H1 (cell line): Measurements from ENCODE around the gene SLC19A1. TPM values are rescaled to one million over a fixed set of nuclear protein-coding genes. Genes with fewer than 3 reads are reported as not detected.

ENCODE experiments used
- CTCF ChIA-PET: fragments of 300-600 bp; sonication (Branson Sonifier 250); formaldehyde crosslinking; loops from one replicate; lab custom pipeline; 2021; ENCODE audit not compliant: partially characterized antibody; lab: Charles Lee
- POLR2A ChIA-PET: fragments of 300-600 bp; sonication (Branson Sonifier 250); formaldehyde crosslinking; loops from one replicate; lab custom pipeline; 2021; ENCODE audit warnings: inconsistent platforms; ENCODE audit not compliant: partially characterized antibody; lab: Charles Lee
- DNase-seq, 2 experiments: peaks; one replicate each; pipeline versions ENCODE4 v3.0.0 to v3.0.0-alpha.2; 2010 to 2022; ENCODE audit warnings: low spot score in 2 of 2, low read depth in 1 of 2, mixed read lengths in 1 of 2
- FAIRE-seq: peaks from 2 replicates; lab custom pipeline; 2011; peaks lifted over from hg19 to GRCh38; lab: Jason Lieb, UNC
- H2AFZ ChIP-seq: 2 replicates; pipeline ENCODE4 v1.8.1; 2012; ENCODE audit warnings: low read length, inconsistent platforms
- H2AK5ac ChIP-seq: 2 replicates; pipeline ENCODE4 v1.6.1; 2013; ENCODE audit warnings: low read depth, low read length
- H2BK120ac ChIP-seq: replicated peaks from 2 replicates; pipeline ENCODE3; 2013; ENCODE audit warnings: low read depth, low read length, inconsistent platforms
- H2BK12ac ChIP-seq: 2 replicates; pipeline ENCODE4 v1.6.1; 2013; ENCODE audit warnings: low read depth, low read length
- H2BK15ac ChIP-seq: 2 replicates; pipeline ENCODE4 v1.6.1; 2013; ENCODE audit warnings: low read length
- H2BK20ac ChIP-seq: 2 replicates; pipeline ENCODE4 v1.6.1; 2013; ENCODE audit warnings: low read length
- H2BK5ac ChIP-seq: 2 replicates; pipeline ENCODE4 v1.6.1; 2013; ENCODE audit warnings: low read depth, low read length
- H3K14ac ChIP-seq: 2 replicates; pipeline ENCODE4 v1.6.1; 2013; ENCODE audit warnings: inconsistent platforms; ENCODE audit not compliant: insufficient read length
- H3K18ac ChIP-seq: 2 replicates; pipeline ENCODE4 v1.6.1; 2013; ENCODE audit warnings: low read length; ENCODE audit errors: extremely low read depth
- H3K23ac ChIP-seq: 2 replicates; pipeline ENCODE4 v1.6.1; 2013; ENCODE audit warnings: inconsistent platforms; ENCODE audit not compliant: insufficient read length
- H3K23me2 ChIP-seq: 2 replicates; pipeline ENCODE4 v1.6.1; 2013; ENCODE audit warnings: low read depth, low read length
- H3K27ac ChIP-seq: 2 replicates; pipeline ENCODE4 v1.6.1; 2011; ENCODE audit warnings: low read depth, low read length, inconsistent platforms
- H3K27me3 ChIP-seq, 4 experiments: replicated peaks in 1 of 4; 1 replicate in 1 of 4; 2 replicates in 3 of 4; pipeline versions ENCODE4 v1.6.1 to v1.8.1; 2011 to 2013; ENCODE audit warnings: low read length in 3 of 4, mild to moderate bottlenecking in 3 of 4, inconsistent platforms in 2 of 4, mixed read lengths in 2 of 4, moderate library complexity in 1 of 4; ENCODE audit not compliant: control insufficient read depth in 3 of 4, insufficient read depth in 3 of 4; ENCODE audit errors: extremely low read depth in 1 of 4
- H3K36me3 ChIP-seq, 4 experiments: 2 replicates each; pipeline versions ENCODE4 v1.6.1 to v1.8.1; 2011 to 2013; ENCODE audit warnings: mild to moderate bottlenecking in 4 of 4, low read length in 3 of 4, moderate library complexity in 2 of 4, control low read depth in 1 of 4, inconsistent platforms in 1 of 4; ENCODE audit not compliant: insufficient read depth in 4 of 4, control insufficient read depth in 2 of 4
- H3K4ac ChIP-seq: replicated peaks from 2 replicates; pipeline ENCODE3; 2013; ENCODE audit warnings: low read length, low read depth, mixed read lengths, inconsistent platforms; ENCODE audit not compliant: insufficient read length
- H3K4me1 ChIP-seq, 4 experiments: replicated peaks in 1 of 4; 1 replicate in 1 of 4; 2 replicates in 3 of 4; pipeline versions ENCODE4 v1.6.1 to v1.8.1; 2011 to 2013; ENCODE audit warnings: low read length in 3 of 4, inconsistent platforms in 2 of 4, mixed read lengths in 1 of 4; ENCODE audit not compliant: insufficient read depth in 4 of 4, control insufficient read depth in 3 of 4
- H3K4me2 ChIP-seq, 2 experiments: 2 replicates each; pipeline versions ENCODE4 v1.6.1 to v1.8.1; 2011 to 2013; ENCODE audit warnings: low read depth in 2 of 2, low read length in 2 of 2, control low read depth in 1 of 2, inconsistent platforms in 1 of 2, mild to moderate bottlenecking in 1 of 2; ENCODE audit not compliant: insufficient read depth in 1 of 2
- H3K4me3 ChIP-seq, 4 experiments: fragments of 200-600, 300-600 bp in 1 of 4; sonication (generic), shearing (Covaris generic), sonication (Bioruptor Twin) in 1 of 4; 2 replicates each; pipeline versions ENCODE4 v1.5.1 to v1.8.1; 2011 to 2016; ENCODE audit warnings: low read length in 4 of 4, low read depth in 3 of 4, control low read depth in 2 of 4, inconsistent platforms in 2 of 4, mild to moderate bottlenecking in 2 of 4, mixed read lengths in 1 of 4, moderate library complexity in 1 of 4; ENCODE audit not compliant: insufficient read depth in 2 of 4; ENCODE audit errors: extremely low read depth in 1 of 4
- H3K56ac ChIP-seq: replicated peaks from 2 replicates; pipeline ENCODE3; 2013; ENCODE audit warnings: low read depth, mild to moderate bottlenecking, mixed read lengths, low read length, inconsistent platforms; ENCODE audit not compliant: insufficient read length
- H3K79me1 ChIP-seq: 2 replicates; pipeline ENCODE4 v1.6.1; 2013; ENCODE audit warnings: low read depth, low read length, control low read depth
- H3K79me2 ChIP-seq, 2 experiments: 2 replicates each; pipeline versions ENCODE4 v1.6.1 to v1.8.1; 2012 to 2013; ENCODE audit warnings: low read length in 2 of 2, mild to moderate bottlenecking in 2 of 2, inconsistent platforms in 1 of 2; ENCODE audit not compliant: insufficient read depth in 2 of 2, control insufficient read depth in 1 of 2
- H3K9ac ChIP-seq, 4 experiments: replicated peaks in 1 of 4; 1 replicate in 1 of 4; 2 replicates in 3 of 4; pipeline versions ENCODE4 v1.6.1 to v1.8.1; 2011 to 2013; ENCODE audit warnings: low read depth in 3 of 4, low read length in 3 of 4, control low read depth in 2 of 4, mild to moderate bottlenecking in 2 of 4, moderate library complexity in 2 of 4, inconsistent platforms in 1 of 4; ENCODE audit errors: extremely low read depth in 1 of 4
- H3K9me3 ChIP-seq, 2 experiments: 2 replicates each; pipeline versions ENCODE4 v1.6.1 to v1.8.1; 2012 to 2013; ENCODE audit warnings: mild to moderate bottlenecking in 2 of 2, moderate library complexity in 2 of 2, control low read depth in 1 of 2, inconsistent platforms in 1 of 2, low read depth in 1 of 2, low read length in 1 of 2, mixed read lengths in 1 of 2; ENCODE audit not compliant: insufficient read depth in 2 of 2
- H4K20me1 ChIP-seq, 2 experiments: replicated peaks in 1 of 2; 2 replicates each; pipeline versions ENCODE3 to v1.8.1; 2011 to 2013; ENCODE audit warnings: inconsistent platforms in 2 of 2, low read length in 2 of 2, mild to moderate bottlenecking in 1 of 2; ENCODE audit not compliant: insufficient read depth in 2 of 2, control insufficient read depth in 1 of 2
- H4K5ac ChIP-seq: 2 replicates; pipeline ENCODE4 v1.6.1; 2013; ENCODE audit warnings: low read length, low read depth, mixed read lengths, inconsistent platforms; ENCODE audit not compliant: insufficient read length
- H4K8ac ChIP-seq: 2 replicates; pipeline ENCODE4 v1.8.0; 2013; ENCODE audit warnings: mild to moderate bottlenecking, moderate library complexity, low read length, inconsistent platforms; ENCODE audit not compliant: insufficient read depth; ENCODE audit errors: extremely low read depth
- H4K91ac ChIP-seq: replicated peaks from 2 replicates; pipeline ENCODE3; 2013; ENCODE audit warnings: low read length, mixed read lengths, inconsistent platforms; ENCODE audit not compliant: insufficient read length
- ASH2L ChIP-seq: fragments of 200-600, 300-600 bp; sonication (generic); IDR thresholded peaks from one replicate; pipeline ENCODE4 v1.7.1; 2017; ENCODE audit warnings: low read length
- CHD2 ChIP-seq: IDR thresholded peaks from 2 replicates; pipeline ENCODE4 v1.6.1; 2012; ENCODE audit warnings: low read length, improper control_type of control experiment
- CREB1 ChIP-seq: IDR thresholded peaks from 2 replicates; pipeline ENCODE4 v1.6.1; 2012; ENCODE audit warnings: inconsistent platforms
- JUN ChIP-seq: IDR thresholded peaks from 2 replicates; pipeline ENCODE4 v1.6.1; 2011; ENCODE audit warnings: low read depth, mild to moderate bottlenecking, improper control_type of control experiment, low read length
- KDM4A ChIP-seq: IDR thresholded peaks from one replicate; pipeline ENCODE4 v1.7.1; 2012; ENCODE audit warnings: low read depth, mild to moderate bottlenecking, moderate library complexity, low read length, inconsistent platforms; ENCODE audit not compliant: severe bottlenecking
- RAD21 ChIP-seq, 2 experiments: IDR thresholded peaks in 1 of 2; conservative IDR thresholded peaks in 1 of 2; 2 replicates each; pipeline ENCODE4 v1.6.1; 2011; ENCODE audit warnings: low read depth in 2 of 2, low read length in 2 of 2, improper control_type of control experiment in 1 of 2, inconsistent platforms in 1 of 2, mild to moderate bottlenecking in 1 of 2, moderate library complexity in 1 of 2
- RXRA ChIP-seq: IDR thresholded peaks from 2 replicates; pipeline ENCODE4 v1.6.1; 2011; ENCODE audit warnings: low read depth, mild to moderate bottlenecking, low read length, moderate library complexity; ENCODE audit not compliant: insufficient read depth
- SIRT6 ChIP-seq: IDR thresholded peaks from one replicate; pipeline ENCODE4 v1.7.1; 2012; ENCODE audit warnings: low read length, inconsistent platforms
- TBP ChIP-seq: IDR thresholded peaks from 2 replicates; pipeline ENCODE4 v1.6.1; 2011; ENCODE audit warnings: low read depth, low read length, improper control_type of control experiment
- TEAD4 ChIP-seq: IDR thresholded peaks from 2 replicates; pipeline ENCODE4 v1.6.1; 2012; ENCODE audit warnings: low read depth, low read length, inconsistent platforms, mixed read lengths
- ZNF274 ChIP-seq: IDR thresholded peaks from 2 replicates; pipeline ENCODE4 v1.7.0; 2012; ENCODE audit warnings: low read length, borderline replicate concordance; ENCODE audit errors: extremely low read depth
- WGBS, 2 experiments: shearing (Covaris generic) in 1 of 2; methylation state at CpG; one replicate each; pipeline versions ENCODE4 v1.1.6 to v1.1.7; 2013 to 2015; ENCODE audit warnings: low lambda C conversion rate in 2 of 2, mixed read lengths in 2 of 2, inconsistent platforms in 1 of 2, low coverage in 1 of 2, missing lambda C conversion rate in 1 of 2; ENCODE audit not compliant: insufficient replicate concordance in 2 of 2, insufficient coverage in 1 of 2, insufficient read length in 1 of 2; ENCODE audit errors: extremely low coverage in 1 of 2, missing lambda C conversion rate in 1 of 2; 5-methylcytosine and 5-hydroxymethylcytosine counted together
- polyA plus RNA-seq, 7 experiments: library from polyadenylated mRNA; depleted of rRNA in 3 of 7; stranded (reverse) in 5 of 7; unstranded in 2 of 7; fragments of >200 nt in 5 of 7; fragments of 200-250 nt in 2 of 7; gene quantifications; 1 replicate in 5 of 7; 2 replicates in 1 of 7; 4 replicates in 1 of 7; pipeline versions ENCODE4 v1.2.1 to v1.2.3, GENCODE V29; 2011 to 2013; ENCODE audit warnings: missing spikeins in 2 of 7, mixed read lengths in 2 of 7
- total RNA-seq: library from RNA; stranded (reverse); fragmentation: NEBNext Ultra II Directional; extraction: Animal tissue kit (Norgen Biotek cat#: 25700); gene quantifications from 2 replicates; pipeline ENCODE4 v1.2.1, GENCODE V29; 2021

The SLC19A1 gene
- total and polyA plus RNA-seq, 2 of the 8 experiments (the other 6 are each of a cell fraction or from before 2014, with no cell fraction given), result 31.6 to 43.8 TPM

GRCh38 chr21:45555557-45556301 lies 13.5 kb upstream of the SLC19A1 start:
- Histone ChIP-seq H3K79me2 (no peaks in the 10 kb centered on the region), H3K79me1 (no peaks in the 10 kb centered on the region), H3K4ac (no peak overlapping the region), H3K9me3 (no peaks in the 10 kb centered on the region), H3K27ac (no peak overlapping the region), H4K8ac (peak overlapping the region; percentile 91), H2BK15ac (no peak overlapping the region), H4K91ac (peak overlapping the region; percentile 91), H3K56ac (no peak overlapping the region), H2BK12ac (peak overlapping the region; percentile 18; the same call in 1 of the 2 replicates), H2AK5ac (no peak overlapping the region), H3K4me2 (peak overlapping the region; percentile 48 to 76; a peak in 3 of 4 replicates), H3K4me1 (peaks cover 0 to 11% (median 1%) of the 10 kb centered on the region in 4 experiments; a peak in 6 of 7 replicates), H3K23ac (no peak overlapping the region), H3K36me3 (no peaks in the 10 kb centered on the region), H3K23me2 (peaks cover 2% of the 10 kb centered on the region; the same call in 1 of the 2 replicates), H3K4me3 (peak overlapping the region; percentile 16 to 52 (median 36)), H2AFZ (peak overlapping the region; percentile 68; the same call in 1 of the 2 replicates), H4K20me1 (peaks cover 0 to 2% of the 10 kb centered on the region in 2 experiments), H2BK20ac (0 out of 2 replicates have a peak overlapping the region, but pooled peaks have one; percentile 21), H3K27me3 (no peaks in the 10 kb centered on the region; a peak in 1 of 7 replicates), H2BK120ac (no peak overlapping the region), H4K5ac (peak overlapping the region; percentile 55), H3K18ac (peak overlapping the region; percentile 64), H2BK5ac (no peak overlapping the region; the same call in 1 of the 2 replicates), H3K14ac (no peak overlapping the region), H3K9ac (no peak overlapping the region)
- ChIA-PET CTCF (interaction anchor here (0.6 to 3.6 kb wide), 31 partner anchors 9 to 1881 kb away, joined by 3 to 37 read pairs (median 4); no protein-coding TSS in a partner anchor), POLR2A (interaction anchor here (0.7 to 1.2 kb wide), 8 partner anchors 13 to 263 kb away, joined by 3 to 4 read pairs (median 3); partner anchors contain the start of gene SLC19A1)
- peak; percentile 83 to 84 for DNase-seq
- 23% methylated on average over 33 of the region's 62 CpGs; no CpG with 5 or more reads in 1 of the 2 experiments for WGBS, 2 experiments
- no peak for FAIRE-seq
- TF ChIP-seq RXRA (no peak), SIRT6 (no peak), JUN (no peak), CHD2 (peak; percentile 42; the same call in 1 of the 2 replicates), KDM4A (peak; percentile 68), TEAD4 (no peak), ASH2L (peak; percentile 48), CREB1 (peak; percentile 11), ZNF274 (no peak), TBP (no peak), RAD21 (IDR thresholded peaks at IDR 0.05 in 1 of 2, conservative IDR thresholded peaks at IDR 0.05 in 1 of 2; ENCODE audit: low read depth in 2 of 2, low read length in 2 of 2) (peak; percentile 76 to 84)
